ENCODE measurements around the gene PCBP2. TPM values are rescaled to one million over a fixed set of nuclear protein-coding genes. Genes with fewer than 3 reads are reported as not detected.
A peak's percentile ranks its signal among the peaks of the same experiment; 100 is the strongest.

Gene PCBP2
- polyA plus RNA-seq, 3 donors: 79.6 to 588 (median 81.9) TPM

DNA sequence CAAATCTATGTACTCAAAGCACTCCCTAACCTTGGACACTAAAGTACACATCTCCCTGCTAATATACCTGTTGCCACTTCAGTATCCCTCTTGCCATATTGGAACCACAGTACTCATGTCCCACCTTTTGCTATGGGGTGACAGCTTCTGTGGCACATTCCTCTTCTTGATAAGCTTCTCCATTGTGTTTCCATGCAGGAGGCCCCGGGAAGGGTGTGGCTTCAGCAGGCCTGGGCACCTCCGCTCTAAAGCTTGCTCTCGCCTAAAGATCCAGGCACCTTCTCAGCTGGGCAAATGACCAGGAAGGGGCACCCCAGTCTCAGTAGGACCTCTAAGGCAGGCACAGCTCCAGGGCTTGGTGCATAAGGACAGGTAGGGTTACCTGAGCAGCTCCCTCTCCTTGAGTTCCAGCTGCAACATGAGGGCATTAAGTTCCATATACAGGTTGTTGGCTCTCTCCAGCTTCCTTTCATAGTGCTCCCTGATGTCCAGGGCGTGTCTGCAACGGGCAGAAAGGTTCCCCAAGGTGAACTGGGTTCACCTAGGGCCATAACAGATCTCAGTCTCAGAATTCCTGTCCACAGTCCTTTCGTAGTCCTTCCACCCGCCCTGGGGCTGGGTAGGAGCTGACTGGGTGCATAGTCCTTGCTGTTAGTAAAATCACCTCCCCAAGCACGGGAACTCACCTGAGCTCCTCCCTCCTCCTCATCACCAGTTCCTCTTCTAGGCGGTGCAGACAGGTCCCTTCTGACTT, 31.5 kb downstream of the PCBP2 start:
- Mint-ChIP-seq H3K36me3 (peaks cover 56 to 57% of the 10 kb centered on the region in 2 donors), H3K9me3 (peaks cover 0 to 1% (median 0%) of the 10 kb centered on the region in 7 donors), H3K4me3 (no peak overlapping the region), H3K27me3 (ENCODE audit: low read depth in 3 of 3) (peaks cover 0 to 2% (median 1%) of the 10 kb centered on the region in 3 donors), H3K27ac (peak overlapping the region in 2 of 7 donors; percentile 23 to 68), H3K4me1 (no peaks in the 10 kb centered on the region)
- no peak overlapping the region for H2AFZ ChIP-seq (ENCODE audit: insufficient read depth, low read depth, low read length, poor library complexity, severe bottlenecking)
- peaks cover 1% of the 10 kb centered on the region for H3K79me2 ChIP-seq (ENCODE audit: insufficient read depth, low read length)
- 98% methylated on average over 4 of the region's 9 CpGs for WGBS (ENCODE audit: insufficient coverage)
- H3K4me2 ChIP-seq (replicated peaks; ENCODE audit: extremely low read depth, low read length, poor library complexity, severe bottlenecking): no peak overlapping the region
- peaks cover 83% of the 10 kb centered on the region for H4K20me1 ChIP-seq (ENCODE audit: insufficient read depth, low read length)
- DNase-seq: no peak
- H3K27ac ChIP-seq (ENCODE audit: low read depth in 1 of 2, low read length in 2 of 2): peak overlapping the region in 1 of 2 donors; percentile 26
- H3K9me3 ChIP-seq (replicated peaks in 1 of 2; ENCODE audit: control insufficient read depth in 1 of 2, insufficient read depth in 1 of 2, low read length in 2 of 2): no peaks in the 10 kb centered on the region
- H3K9ac ChIP-seq (ENCODE audit: insufficient read depth, low read length, poor library complexity, severe bottlenecking): no peak overlapping the region
- no peaks in the 10 kb centered on the region for H3K27me3 ChIP-seq (ENCODE audit: control insufficient read depth in 2 of 2, insufficient read depth in 2 of 2, low read length in 2 of 2)
- H3K36me3 ChIP-seq (replicated peaks in 1 of 2; ENCODE audit: control insufficient read depth in 1 of 2, insufficient read depth in 2 of 2, low read length in 2 of 2): peaks cover 67 to 97% of the 10 kb centered on the region in 2 donors
- intact Hi-C loops (cut with micrococcal nuclease): no loop called here
- TF ChIP-seq, protein P1, sequence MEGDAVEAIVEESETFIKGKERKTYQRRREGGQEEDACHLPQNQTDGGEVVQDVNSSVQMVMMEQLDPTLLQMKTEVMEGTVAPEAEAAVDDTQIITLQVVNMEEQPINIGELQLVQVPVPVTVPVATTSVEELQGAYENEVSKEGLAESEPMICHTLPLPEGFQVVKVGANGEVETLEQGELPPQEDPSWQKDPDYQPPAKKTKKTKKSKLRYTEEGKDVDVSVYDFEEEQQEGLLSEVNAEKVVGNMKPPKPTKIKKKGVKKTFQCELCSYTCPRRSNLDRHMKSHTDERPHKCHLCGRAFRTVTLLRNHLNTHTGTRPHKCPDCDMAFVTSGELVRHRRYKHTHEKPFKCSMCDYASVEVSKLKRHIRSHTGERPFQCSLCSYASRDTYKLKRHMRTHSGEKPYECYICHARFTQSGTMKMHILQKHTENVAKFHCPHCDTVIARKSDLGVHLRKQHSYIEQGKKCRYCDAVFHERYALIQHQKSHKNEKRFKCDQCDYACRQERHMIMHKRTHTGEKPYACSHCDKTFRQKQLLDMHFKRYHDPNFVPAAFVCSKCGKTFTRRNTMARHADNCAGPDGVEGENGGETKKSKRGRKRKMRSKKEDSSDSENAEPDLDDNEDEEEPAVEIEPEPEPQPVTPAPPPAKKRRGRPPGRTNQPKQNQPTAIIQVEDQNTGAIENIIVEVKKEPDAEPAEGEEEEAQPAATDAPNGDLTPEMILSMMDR (IDR thresholded peaks at IDR 0.05): no peak
- no peak overlapping the region for H3K4me3 ChIP-seq (replicated peaks in 1 of 3; ENCODE audit: low read depth in 2 of 3, low read length in 3 of 3)
- no peaks in the 10 kb centered on the region for H3K4me1 ChIP-seq (ENCODE audit: control insufficient read depth in 1 of 2, insufficient read depth in 2 of 2, low read length in 2 of 2)

DNA sequence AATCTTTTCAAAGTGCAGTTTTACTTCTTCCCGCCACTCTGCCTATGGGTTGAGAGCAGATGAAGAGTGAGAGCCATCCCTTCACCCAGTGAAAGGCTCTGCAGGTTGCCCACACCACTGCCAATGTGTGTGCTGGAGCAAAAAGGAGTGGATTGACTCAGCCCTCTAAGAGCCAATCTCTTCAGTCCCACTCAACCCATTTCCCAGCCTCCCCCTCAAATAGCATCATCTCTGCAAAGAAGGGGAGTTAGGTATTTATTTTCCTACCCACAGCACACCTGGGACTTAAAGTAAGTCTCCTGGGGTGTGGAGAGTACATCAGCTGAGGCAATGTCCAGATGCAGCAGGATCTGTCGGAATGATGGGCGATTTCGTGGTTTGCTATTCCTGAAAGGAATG, 32.1 kb downstream of the PCBP2 start:
- no peaks in the 10 kb centered on the region for H3K4me1 Mint-ChIP-seq
- Histone ChIP-seq H3K36me3 (replicated peaks in 1 of 2; ENCODE audit: control insufficient read depth in 1 of 2, insufficient read depth in 2 of 2, low read length in 2 of 2) (peaks cover 61 to 91% of the 10 kb centered on the region in 2 donors), H3K4me1 (ENCODE audit: control insufficient read depth in 1 of 2, insufficient read depth in 2 of 2, low read length in 2 of 2) (no peaks in the 10 kb centered on the region), H3K79me2 (ENCODE audit: insufficient read depth, low read length) (no peaks in the 10 kb centered on the region), H3K4me2 (replicated peaks; ENCODE audit: extremely low read depth, low read length, poor library complexity, severe bottlenecking) (no peak overlapping the region), H3K27me3 (ENCODE audit: control insufficient read depth in 2 of 2, insufficient read depth in 2 of 2, low read length in 2 of 2) (no peaks in the 10 kb centered on the region), H2AFZ (ENCODE audit: insufficient read depth, low read depth, low read length, poor library complexity, severe bottlenecking) (no peak overlapping the region), H3K9me3 (replicated peaks in 1 of 2; ENCODE audit: control insufficient read depth in 1 of 2, insufficient read depth in 1 of 2, low read length in 2 of 2) (no peaks in the 10 kb centered on the region), H3K4me3 (replicated peaks in 1 of 3; ENCODE audit: low read depth in 2 of 3, low read length in 3 of 3) (no peak overlapping the region), H3K9ac (ENCODE audit: insufficient read depth, low read length, poor library complexity, severe bottlenecking) (no peak overlapping the region), H3K27ac (ENCODE audit: low read depth in 1 of 2, low read length in 2 of 2) (no peak overlapping the region), H4K20me1 (ENCODE audit: insufficient read depth, low read length) (peaks cover 77% of the 10 kb centered on the region)
- WGBS (ENCODE audit: insufficient coverage): 100% methylated on average over 2 of the region's 4 CpGs
- intact Hi-C loops (cut with micrococcal nuclease): no loop called here
- peaks cover 0 to 1% (median 0%) of the 10 kb centered on the region in 7 donors for H3K9me3 Mint-ChIP-seq
- H3K4me3 Mint-ChIP-seq: no peak overlapping the region
- peak overlapping the region in 3 of 7 donors; percentile 21 to 68 (median 34) for H3K27ac Mint-ChIP-seq
- H3K36me3 Mint-ChIP-seq: peaks cover 51 to 54% of the 10 kb centered on the region in 2 donors
- H3K27me3 Mint-ChIP-seq (ENCODE audit: low read depth in 3 of 3): peaks cover 0 to 2% (median 1%) of the 10 kb centered on the region in 3 donors
- TF ChIP-seq, protein P1 (IDR thresholded peaks at IDR 0.05): no peak
- no peak for DNase-seq

Data from CD14-positive monocyte (primary cell).